GM12878 (cell line): ENCODE measurements around the gene PLAC9. TPM values are rescaled to one million over a fixed set of nuclear protein-coding genes. Genes with fewer than 3 reads are reported as not detected.

Experiments
- ATAC-seq: fragments of 200-7000 bp; cut with Tn5 transposase; 3 replicates; pipeline ENCODE4 v1.9.1; 2020; ENCODE audit warnings: mild to moderate bottlenecking, moderate library complexity
- BruUV-seq: library from RNA; stranded (reverse); fragments of 400-500 nt; replicated peaks from 2 replicates; lab custom pipeline; 2021; lab: Mats Ljungman, UMichigan
- CTCF ChIA-PET: fragments of 300-600 bp; sonication (Branson Sonifier 250); formaldehyde crosslinking; extraction: SDS; loops from one replicate; lab custom pipeline; 2021; ENCODE audit warnings: inconsistent platforms; lab: Yijun Ruan, JAX
- POLR2A ChIA-PET: fragments of 350-600 bp; formaldehyde crosslinking; extraction: SDS; loops from one replicate; lab custom pipeline; 2021; ENCODE audit warnings: inconsistent platforms; lab: Charles Lee
- RAD21 ChIA-PET: fragments of 300-600 bp; sonication (Branson Sonifier 250); formaldehyde crosslinking; loops from one replicate; lab custom pipeline; 2023; ENCODE audit warnings: antibody characterized with exemption; ENCODE audit not compliant: unreplicated experiment; lab: Charles Lee
- SMC1A ChIA-PET: fragments of 300-600 bp; sonication (Branson Sonifier 250); formaldehyde crosslinking; loops from one replicate; lab custom pipeline; 2023; ENCODE audit not compliant: unreplicated experiment, uncharacterized antibody; lab: Charles Lee
- DNase-seq: peaks from one replicate; pipeline ENCODE4 v3.0.0-alpha.2; 2011; ENCODE audit warnings: low read depth, low spot score
- FAIRE-seq: peaks from 3 replicates; lab custom pipeline; 2011; peaks lifted over from hg19 to GRCh38; lab: Jason Lieb, UNC
- H2AFZ ChIP-seq: 2 replicates; pipeline ENCODE4 v1.6.0; 2011; ENCODE audit warnings: low read depth, low read length, control low read depth; ENCODE audit not compliant: control insufficient read depth
- H3K27ac ChIP-seq: 2 replicates; pipeline ENCODE4 v1.5.1; 2011; ENCODE audit warnings: control low read depth; ENCODE audit not compliant: control insufficient read depth, insufficient read depth
- H3K27me3 ChIP-seq, 2 experiments: replicated peaks in 1 of 2; 2 replicates each; pipeline versions ENCODE4 v1.6.0 to v1.6.1; 2011; ENCODE audit warnings: low read length in 1 of 2; ENCODE audit not compliant: control insufficient read depth in 2 of 2, insufficient read depth in 2 of 2
- H3K36me3 ChIP-seq, 2 experiments: 2 replicates each; pipeline ENCODE4 v1.5.1; 2011; ENCODE audit warnings: low read length in 1 of 2; ENCODE audit not compliant: control insufficient read depth in 2 of 2, insufficient read depth in 2 of 2
- H3K4me1 ChIP-seq: 2 replicates; pipeline ENCODE4 v1.6.1; 2011; ENCODE audit warnings: mild to moderate bottlenecking, low read length, moderate library complexity, mixed read lengths; ENCODE audit not compliant: control insufficient read depth, insufficient read depth
- H3K4me2 ChIP-seq: 2 replicates; pipeline ENCODE4 v1.6.0; 2011; ENCODE audit warnings: control low read depth; ENCODE audit not compliant: control insufficient read depth, insufficient read depth
- H3K4me3 ChIP-seq: fragments of 200-600 bp; sonication (generic); 2 replicates; pipeline ENCODE4 v1.5.1; 2016
- H3K79me2 ChIP-seq: 2 replicates; pipeline ENCODE4 v1.6.0; 2011; ENCODE audit warnings: low read length; ENCODE audit not compliant: control insufficient read depth, insufficient read depth
- H3K9ac ChIP-seq: 2 replicates; pipeline ENCODE4 v1.8.0; 2011; ENCODE audit warnings: low read length, control low read depth, mixed read lengths; ENCODE audit not compliant: control insufficient read depth, insufficient read depth
- H3K9me3 ChIP-seq: replicated peaks from 3 replicates; pipeline ENCODE4 v1.5.1; 2011; ENCODE audit warnings: mild to moderate bottlenecking, low read length; ENCODE audit not compliant: control insufficient read depth, insufficient read depth
- H4K20me1 ChIP-seq: 2 replicates; pipeline ENCODE4 v1.6.0; 2011; ENCODE audit not compliant: control insufficient read depth, insufficient read depth
- CEBPZ ChIP-seq: fragments of 150-350 bp; IDR thresholded peaks from 2 replicates; pipeline ENCODE4 v1.6.1; 2016; ENCODE audit warnings: low read depth, low read length
- FOS ChIP-seq: IDR thresholded peaks from 3 replicates; pipeline ENCODE4 v1.6.1; 2011; ENCODE audit warnings: borderline replicate concordance; ENCODE audit not compliant: insufficient read length; ENCODE audit errors: extremely low read depth
- SPI1 ChIP-seq: IDR thresholded peaks from 2 replicates; pipeline ENCODE4 v1.6.1; 2011; ENCODE audit warnings: low read depth, mild to moderate bottlenecking, low read length, moderate library complexity, borderline replicate concordance; ENCODE audit not compliant: insufficient read depth
- USF2 ChIP-seq: IDR thresholded peaks from 2 replicates; pipeline ENCODE4 v1.6.1; 2011; ENCODE audit warnings: low read depth, low read length, improper control_type of control experiment, borderline replicate concordance
- WGBS: methylation state at CpG from one replicate; pipeline ENCODE4 v1.1.6; 2016; ENCODE audit warnings: low lambda C conversion rate; ENCODE audit not compliant: insufficient replicate concordance, insufficient coverage; ENCODE audit errors: missing lambda C conversion rate; 5-methylcytosine and 5-hydroxymethylcytosine counted together
- in situ Hi-C: fragments of 300-500 bp; cut with MboI; formaldehyde crosslinking; loops from 9 replicates; pipeline ENCODE4 v1.14.3; 2018; ENCODE audit warnings: mixed read lengths
- intact Hi-C: fragments of 100-400 bp; cut with micrococcal nuclease; formaldehyde crosslinking; loops from one replicate; pipeline ENCODE4 v1.14.2; 2022; ENCODE audit not compliant: unreplicated experiment
- polyA plus RNA-seq, 11 experiments: library from polyadenylated mRNA; depleted of rRNA in 4 of 11; unstranded in 6 of 11; stranded (reverse) in 5 of 11; fragments of >200 nt; fragmentation: Nextera tagmentation in 4 of 11; fragmentation: Illumina TruSeq in 1 of 11; extraction: Ambion mirVana in 4 of 11; extraction: Trizol in 1 of 11; gene quantifications; 1 replicate in 1 of 11; 2 replicates in 10 of 11; pipeline versions ENCODE4 v1.2.1 to v1.2.3, GENCODE V29; 2011 to 2016; ENCODE audit warnings: inconsistent platforms in 2 of 11, missing spikeins in 2 of 11, low read depth in 1 of 11
- total RNA-seq, 4 experiments: library from RNA; depleted of rRNA in 3 of 4; stranded (reverse); fragments of >200 nt in 3 of 4; fragmentation: Illumina TruSeq in 1 of 4; extraction: Trizol in 1 of 4; gene quantifications; 2 replicates each; pipeline versions ENCODE4 v1.2.1 to v1.2.3, GENCODE V29; 2013 to 2021

The PLAC9 gene
- total and polyA plus RNA-seq, 10 of the 15 experiments (the other 5 are each of a cell fraction or from before 2014, with no cell fraction given) = not detected

- POLR2A ChIA-PET = no interaction called here
- no peaks in the 10 kb centered on the region for H3K79me2 ChIP-seq
- H3K36me3 ChIP-seq = peaks cover 28 to 30% of the 10 kb centered on the region in 2 experiments; a peak in 3 of 4 replicates
- CTCF ChIA-PET = no interaction called here
- RAD21 ChIA-PET = no interaction called here
- no peaks in the 10 kb centered on the region for H3K9me3 ChIP-seq
- no TSS peak for BruUV-seq
- peaks cover 5% of the 10 kb centered on the region for H3K4me1 ChIP-seq
- WGBS = 92% methylated on average over 9 of the region's 9 CpGs
- no peak for TF ChIP-seq CEBPZ
- no peak for TF ChIP-seq SPI1
- no peak for TF ChIP-seq FOS
- no peak for TF ChIP-seq USF2
- intact Hi-C loops = no loop called here
- no peak overlapping the region for H2AFZ ChIP-seq
- in situ Hi-C loops = no loop called here
- FAIRE-seq (no peak), ATAC-seq (no peak), DNase-seq (no peak)
- no peak overlapping the region for H3K4me2 ChIP-seq
- SMC1A ChIA-PET = interaction anchor here (1.2 kb wide), 1 partner anchor 15 kb away, joined by 3 read pairs; no protein-coding TSS in a partner anchor
- no peak overlapping the region for H3K4me3 ChIP-seq
- no peak overlapping the region for H3K27ac ChIP-seq
- H3K27me3 ChIP-seq = no peaks in the 10 kb centered on the region
- H4K20me1 ChIP-seq = no peaks in the 10 kb centered on the region
- no peak overlapping the region for H3K9ac ChIP-seq
Observed at GRCh38 chr10:80159166-80159873, 26.8 kb downstream of the PLAC9 start.
